Measurements from ENCODE around the gene SCGB1D4.
A peak's percentile ranks its signal among the peaks of the same experiment; 100 is the strongest.
"Not testable (repeated sequence)": the region's sequence is repeated elsewhere in the genome, so short reads cannot be mapped to it uniquely, and the experiment has no call there.

The SCGB1D4 gene, protein sequence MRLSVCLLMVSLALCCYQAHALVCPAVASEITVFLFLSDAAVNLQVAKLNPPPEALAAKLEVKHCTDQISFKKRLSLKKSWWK

DNA sequence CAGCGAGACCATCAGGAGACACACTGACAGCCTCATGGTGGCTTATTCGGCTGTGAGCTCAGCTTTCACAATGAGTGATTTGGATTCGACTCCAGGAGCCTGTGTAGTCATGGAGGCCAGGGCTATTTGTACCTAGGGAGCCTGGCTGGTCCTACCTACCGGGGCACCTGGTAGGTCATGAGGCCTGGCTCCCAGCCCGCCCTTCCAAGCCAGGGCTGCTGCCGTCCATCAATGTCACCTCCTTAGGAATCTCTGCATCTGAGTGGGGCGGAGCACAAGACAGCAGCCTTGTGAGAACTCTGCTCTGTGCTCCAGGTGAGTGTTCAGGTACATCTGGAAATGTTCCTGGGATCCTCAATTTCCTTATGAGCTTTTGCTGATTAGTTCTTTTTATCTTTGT is at the start of gene SCGB1D4:
Gene SCGB1D4, minus strand, starts transcription at position 101 of the 400 bp plus-strand sequence. Its CDS starts 65 bp downstream, at position 36.
- Mint-ChIP-seq H3K27me3 (peaks cover 21 to 33% of the 10 kb centered on the region in 2 donors), H3K27ac (no peak within 1 kb of the TSS), H3K9me3 (no peaks in the 10 kb centered on the region), H3K4me1 (no peaks in the 10 kb centered on the region), H3K4me3 (no peak within 1 kb of the TSS), H3K36me3 (no peaks in the 10 kb centered on the region)
- ATAC-seq (replicated peaks) (no peak), DNase-seq (no peak)

- Mint-ChIP-seq H3K27me3 (no peaks in the 10 kb centered on the region), H3K9me3 (no peaks in the 10 kb centered on the region), H3K27ac (no peak overlapping the region), H3K36me3 (no peaks in the 10 kb centered on the region), H3K4me1 (no peaks in the 10 kb centered on the region), H3K4me3 (no peak overlapping the region)
- ATAC-seq (replicated peaks) = no peak
- no peak for DNase-seq
These were observed 47.0 kb upstream of the SCGB1D4 start for GRCh38 chr11:62345861-62346260.

DNA sequence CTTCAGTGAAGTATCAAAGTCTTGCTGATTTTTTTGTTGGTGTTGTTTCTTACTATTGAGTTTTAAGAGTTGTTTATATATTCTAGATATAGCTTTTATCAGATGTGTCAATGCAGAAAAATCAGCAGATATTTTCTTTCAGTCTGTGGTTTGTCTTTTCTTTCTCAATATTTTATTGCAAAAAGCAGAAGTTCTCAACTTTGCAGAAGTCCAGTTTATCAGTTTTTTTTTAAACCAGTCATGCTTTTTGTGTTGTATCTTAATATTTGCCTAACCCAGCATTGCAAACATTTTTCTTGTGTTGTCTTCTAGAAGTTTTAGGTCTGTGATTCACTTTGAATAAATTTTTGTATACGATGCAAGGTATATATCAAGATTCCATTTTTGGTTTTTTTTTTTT is 45.3 kb upstream of the SCGB1D4 start:
- Mint-ChIP-seq H3K9me3 (no peaks in the 10 kb centered on the region), H3K27ac (no peak overlapping the region), H3K36me3 (no peaks in the 10 kb centered on the region)

GRCh38 chr11:62343646-62344190 is 44.8 kb upstream of the SCGB1D4 start:
- not testable (repeated sequence) for H3K9me3 Mint-ChIP-seq; H3K4me3 Mint-ChIP-seq; H3K27ac Mint-ChIP-seq; H3K4me1 Mint-ChIP-seq; H3K36me3 Mint-ChIP-seq; DNase-seq; ATAC-seq (replicated peaks); H3K27me3 Mint-ChIP-seq

More for the DNA sequence above, 45.3 kb upstream of the SCGB1D4 start:
- peaks cover 0 to 9% of the 10 kb centered on the region in 2 donors for H3K4me1 Mint-ChIP-seq
- no peak for ATAC-seq (replicated peaks)
- H3K27me3 Mint-ChIP-seq = no peaks in the 10 kb centered on the region
- H3K4me3 Mint-ChIP-seq = no peak overlapping the region
- no peak for DNase-seq

DNA sequence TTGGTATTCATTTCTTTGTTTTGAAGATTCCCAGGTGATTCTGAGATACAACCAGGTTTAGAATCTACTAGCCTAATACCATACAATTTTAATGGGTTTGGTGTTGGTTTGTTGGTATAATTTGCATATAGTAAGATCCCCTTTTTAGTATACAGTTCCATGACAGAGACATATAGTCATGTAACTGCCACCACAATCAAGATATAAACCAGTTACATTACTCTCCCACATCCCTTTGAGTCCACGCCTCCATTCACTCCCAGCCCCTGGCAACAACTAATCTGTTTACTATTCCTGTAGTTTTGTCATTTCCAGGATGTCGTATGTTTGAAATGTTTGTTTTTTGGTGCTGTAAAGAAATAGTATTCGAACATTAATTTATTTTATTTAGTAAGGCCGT is 42.7 kb upstream of the SCGB1D4 start:
- H3K36me3 Mint-ChIP-seq = peaks cover 0 to 3% of the 10 kb centered on the region in 2 donors
- peaks cover 6 to 27% of the 10 kb centered on the region in 2 donors for H3K4me1 Mint-ChIP-seq
- no peak overlapping the region for H3K4me3 Mint-ChIP-seq
- no peak for ATAC-seq (replicated peaks)
- H3K27me3 Mint-ChIP-seq = peaks cover 8 to 17% of the 10 kb centered on the region in 2 donors
- H3K27ac Mint-ChIP-seq = no peak overlapping the region
- H3K9me3 Mint-ChIP-seq = peaks cover 0 to 1% of the 10 kb centered on the region in 2 donors
- no peak for DNase-seq

- Mint-ChIP-seq H3K4me3 (peak overlapping the region in 1 of 2 donors; percentile 50), H3K27me3 (peaks cover 19 to 27% of the 10 kb centered on the region in 2 donors), H3K36me3 (peaks cover 0 to 6% of the 10 kb centered on the region in 2 donors), H3K27ac (no peak overlapping the region), H3K9me3 (peaks cover 0 to 1% of the 10 kb centered on the region in 2 donors), H3K4me1 (peaks cover 8 to 27% of the 10 kb centered on the region in 2 donors)
- DNase-seq (peak; percentile 32), ATAC-seq (replicated peaks) (peak; percentile 70 to 71)
These were observed 41.5 kb upstream of the SCGB1D4 start for GRCh38 chr11:62340269-62340901.

DNA sequence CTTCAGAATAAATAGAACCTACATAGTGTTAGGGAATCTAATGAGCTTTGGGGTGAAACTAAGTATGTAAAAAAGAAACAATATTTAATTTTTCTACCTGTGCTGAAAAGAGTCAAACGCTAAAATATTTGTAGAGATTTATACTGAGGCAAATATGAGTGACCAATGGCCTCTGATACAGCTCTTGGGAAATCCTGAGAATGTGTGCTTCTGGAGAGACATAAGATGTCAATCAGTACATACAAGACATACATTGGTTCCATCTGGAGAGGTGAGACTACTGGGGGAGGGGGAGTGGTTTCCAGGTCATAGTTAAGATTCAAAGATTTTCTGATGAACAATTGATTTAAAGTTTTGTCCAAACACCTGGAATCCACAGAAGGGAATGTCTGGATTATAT is 39.3 kb upstream of the SCGB1D4 start:
- DNase-seq (no peak), ATAC-seq (replicated peaks) (no peak)
- Mint-ChIP-seq H3K4me3 (peak overlapping the region; percentile 93 to 94), H3K27me3 (peaks cover 36 to 45% of the 10 kb centered on the region in 2 donors), H3K36me3 (peaks cover 0 to 6% of the 10 kb centered on the region in 2 donors), H3K9me3 (peaks cover 0 to 1% of the 10 kb centered on the region in 2 donors), H3K4me1 (peaks cover 8 to 27% of the 10 kb centered on the region in 2 donors), H3K27ac (no peak overlapping the region)

DNA sequence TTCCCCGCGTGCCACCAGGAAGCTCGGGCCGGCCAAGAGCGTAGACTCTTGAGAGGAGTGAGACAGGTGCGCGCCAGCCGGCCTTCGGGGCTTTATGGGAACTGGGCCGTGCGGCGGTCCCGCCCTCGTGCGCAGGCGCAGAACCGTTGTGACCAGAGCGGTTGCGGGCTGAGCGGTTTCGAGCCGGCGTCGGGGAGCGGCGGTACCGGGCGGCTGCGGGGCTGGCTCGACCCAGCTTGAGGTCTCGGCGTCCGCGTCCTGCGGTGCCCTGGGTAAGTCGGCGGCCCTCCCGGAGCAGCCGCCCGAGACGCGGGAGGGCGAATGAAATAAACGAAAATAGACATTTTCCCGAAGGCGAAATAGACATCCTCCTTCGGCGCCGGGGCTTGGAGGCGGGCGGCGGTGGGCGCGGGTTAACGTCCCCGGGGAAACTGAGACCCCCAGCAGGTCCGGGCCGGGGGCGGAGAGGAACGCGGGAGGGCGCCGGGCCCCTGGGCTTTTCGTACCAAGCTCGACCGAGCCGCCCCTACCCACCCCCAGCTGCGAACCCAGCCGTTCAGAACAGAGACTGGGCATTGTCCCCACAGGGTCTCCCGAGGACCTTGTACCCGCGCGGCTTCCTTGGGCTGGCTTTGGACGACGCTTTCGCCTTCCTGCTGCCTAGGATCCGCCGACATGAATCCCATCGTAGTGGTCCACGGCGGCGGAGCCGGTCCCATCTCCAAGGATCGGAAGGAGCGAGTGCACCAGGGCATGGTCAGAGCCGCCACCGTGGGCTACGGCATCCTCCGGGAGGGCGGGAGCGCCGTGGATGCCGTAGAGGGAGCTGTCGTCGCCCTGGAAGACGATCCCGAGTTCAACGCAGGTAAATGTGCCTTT is 38.7 kb upstream of the SCGB1D4 start, which contains the start of gene ASRGL1:
Gene ASRGL1, plus strand, starts transcription at position 146 of the 879 bp plus-strand sequence. Its CDS starts 530 bp downstream, at position 676.
- Mint-ChIP-seq H3K4me1 (peaks cover 8 to 27% of the 10 kb centered on the region in 2 donors), H3K36me3 (peaks cover 0 to 6% of the 10 kb centered on the region in 2 donors), H3K4me3 (peak within 1 kb of the TSS; percentile 93 to 94), H3K27me3 (peaks cover 40 to 48% of the 10 kb centered on the region in 2 donors), H3K9me3 (peaks cover 0 to 1% of the 10 kb centered on the region in 2 donors), H3K27ac (peak within 1 kb of the TSS; percentile 94)
- DNase-seq = peak; percentile 66
- peak; percentile 92 to 94 for ATAC-seq (replicated peaks)

DNA sequence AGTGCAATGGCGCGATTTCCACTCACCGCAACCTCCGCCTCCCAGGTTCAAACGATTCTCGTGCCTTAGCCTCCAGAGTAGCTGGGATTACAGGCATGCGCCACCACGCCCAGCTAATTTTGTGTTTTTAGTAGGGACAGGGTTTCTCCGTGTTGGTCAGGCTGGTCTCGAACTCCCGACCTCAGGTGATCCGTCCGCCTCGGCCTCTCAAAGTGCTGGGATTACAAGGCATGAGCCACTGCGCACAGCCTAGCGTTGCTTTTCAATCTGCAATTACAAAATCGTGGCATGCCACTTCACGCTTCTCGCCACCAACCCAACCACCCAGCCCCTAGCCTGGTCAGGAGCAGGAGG is 38.1 kb upstream of the SCGB1D4 start:
- peaks cover 45 to 48% of the 10 kb centered on the region in 2 donors for H3K27me3 Mint-ChIP-seq

GRCh38 chr11:62333768-62334167 is 34.9 kb upstream of the SCGB1D4 start:
- Mint-ChIP-seq H3K27me3 (peaks cover 61 to 73% of the 10 kb centered on the region in 2 donors), H3K4me1 (peaks cover 8 to 18% of the 10 kb centered on the region in 2 donors), H3K9me3 (peaks cover 0 to 1% of the 10 kb centered on the region in 2 donors), H3K4me3 (no peak overlapping the region), H3K36me3 (peaks cover 0 to 6% of the 10 kb centered on the region in 2 donors), H3K27ac (no peak overlapping the region)
- DNase-seq = no peak
- no peak for ATAC-seq (replicated peaks)

More for the DNA sequence above, 38.1 kb upstream of the SCGB1D4 start:
- Mint-ChIP-seq H3K27ac (peak overlapping the region; percentile 94), H3K4me1 (peaks cover 8 to 27% of the 10 kb centered on the region in 2 donors), H3K4me3 (peak overlapping the region; percentile 93 to 94)
- ATAC-seq (replicated peaks); DNase-seq; H3K36me3 Mint-ChIP-seq; H3K9me3 Mint-ChIP-seq: not testable (repeated sequence)

- not testable (repeated sequence) for H3K9me3 Mint-ChIP-seq; H3K4me1 Mint-ChIP-seq; ATAC-seq (replicated peaks); H3K27ac Mint-ChIP-seq; H3K4me3 Mint-ChIP-seq; DNase-seq; H3K36me3 Mint-ChIP-seq
- H3K27me3 Mint-ChIP-seq = peaks cover 55 to 64% of the 10 kb centered on the region in 2 donors
These were observed 32.4 kb upstream of the SCGB1D4 start for GRCh38 chr11:62331264-62331663.

DNA sequence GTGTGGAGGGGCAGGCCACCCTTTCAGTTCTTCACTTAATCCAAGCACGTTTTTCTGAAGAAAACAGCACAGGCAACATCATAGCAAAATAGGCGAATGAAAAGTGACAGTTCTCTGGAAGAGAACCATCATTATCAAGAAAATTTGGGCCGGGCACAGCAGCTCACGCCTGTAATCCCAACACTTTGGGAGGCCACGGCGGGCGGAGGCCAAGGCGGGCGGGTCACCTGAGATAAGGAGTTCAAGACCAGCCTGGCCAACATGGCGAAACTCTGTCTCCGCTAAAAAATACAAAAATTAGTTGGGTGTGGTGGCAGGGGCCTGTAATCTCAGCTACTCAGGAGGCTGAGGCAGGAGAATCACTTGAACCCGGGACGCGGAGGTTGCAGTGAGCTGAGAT is 28.7 kb upstream of the SCGB1D4 start:
- not testable (repeated sequence) for ATAC-seq (replicated peaks); H3K9me3 Mint-ChIP-seq; DNase-seq; H3K4me1 Mint-ChIP-seq; H3K27ac Mint-ChIP-seq; H3K4me3 Mint-ChIP-seq; H3K36me3 Mint-ChIP-seq
- H3K27me3 Mint-ChIP-seq = peaks cover 34 to 54% of the 10 kb centered on the region in 2 donors

GRCh38 chr11:62326719-62327118 is 27.8 kb upstream of the SCGB1D4 start:
- DNase-seq; ATAC-seq (replicated peaks); H3K36me3 Mint-ChIP-seq; H3K4me1 Mint-ChIP-seq; H3K27ac Mint-ChIP-seq; H3K4me3 Mint-ChIP-seq; H3K9me3 Mint-ChIP-seq: not testable (repeated sequence)
- H3K27me3 Mint-ChIP-seq = peaks cover 30 to 53% of the 10 kb centered on the region in 2 donors

DNA sequence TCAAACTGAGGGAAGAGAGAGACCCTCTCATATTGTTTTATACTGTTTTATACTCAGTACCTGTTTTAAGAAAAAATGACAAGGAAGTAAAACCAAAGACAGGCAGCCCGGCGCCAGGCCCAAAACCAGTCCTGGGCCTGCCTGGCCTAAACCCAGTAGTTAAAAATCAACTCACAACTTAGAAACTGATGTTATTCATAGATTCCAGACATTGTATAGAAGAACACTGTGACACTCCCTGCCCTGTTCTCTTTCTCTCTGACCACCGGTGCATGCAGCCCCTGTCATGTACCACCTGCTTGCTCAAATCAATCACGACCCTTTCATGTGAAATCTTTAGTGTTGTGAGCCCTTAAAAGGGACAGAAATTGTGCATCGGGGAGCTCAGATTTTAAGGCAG is 26.9 kb upstream of the SCGB1D4 start:
- not testable (repeated sequence) for H3K36me3 Mint-ChIP-seq; H3K4me3 Mint-ChIP-seq; DNase-seq; H3K4me1 Mint-ChIP-seq; ATAC-seq (replicated peaks); H3K27ac Mint-ChIP-seq; H3K9me3 Mint-ChIP-seq
- H3K27me3 Mint-ChIP-seq = peaks cover 27 to 47% of the 10 kb centered on the region in 2 donors

Measured in stimulated activated naive B cell treated with anti-CD40 and anti-IgM and Interleukin-4, amounts not matched to agents 10 μg/mL and 1 μg/mL and 100 μg/mL, for 72 hours (primary cell).